NCI-H1436 treated with DMSO at 0.1 percent for 48 hours (cell line): ENCODE results near the gene GTF2H4.

Experiments used
- DNase-seq: peaks from one replicate; lab custom pipeline; 2025; lab: John Stamatoyannopoulos, UW

GTF2H4 gene

GRCh38 chr6:30882759-30883684 lies 25.0 kb upstream of the GTF2H4 start:
- DNase-seq, result no peak

GRCh38 chr6:30883685-30884520 lies 24.1 kb upstream of the GTF2H4 start, which contains the start of gene DDR1:
Gene DDR1 (plus strand): TSS chr6:30884519. CDS start chr6:30888730, 4,211 bp downstream.
- no peak for DNase-seq

GRCh38 chr6:30884521-30885480 lies 23.2 kb upstream of the GTF2H4 start:
- DNase-seq, result no peak

GRCh38 chr6:30885481-30885998 lies 22.5 kb upstream of the GTF2H4 start:
- DNase-seq, result no peak

GRCh38 chr6:30885999-30886896 lies 21.8 kb upstream of the GTF2H4 start:
- DNase-seq, result peak; percentile 54

GRCh38 chr6:30886897-30887255 lies 21.1 kb upstream of the GTF2H4 start:
- DNase-seq, result no peak

- DNase-seq, result no peak
Measured at GRCh38 chr6:30887901-30888815, 19.8 kb upstream of the GTF2H4 start.

- no peak for DNase-seq
Measured at GRCh38 chr6:30888816-30889495, 19.1 kb upstream of the GTF2H4 start.

GRCh38 chr6:30889496-30889885 lies 18.5 kb upstream of the GTF2H4 start:
- DNase-seq, result no peak

GRCh38 chr6:30889921-30890645 lies 17.9 kb upstream of the GTF2H4 start:
- DNase-seq, result no peak

- DNase-seq, result no peak
Measured at GRCh38 chr6:30890646-30891449, 17.2 kb upstream of the GTF2H4 start.

- DNase-seq, result no peak
Measured at GRCh38 chr6:30891450-30891723, 16.6 kb upstream of the GTF2H4 start.

GRCh38 chr6:30891816-30892538 lies 16.0 kb upstream of the GTF2H4 start:
- no peak for DNase-seq

- DNase-seq, result no peak
Measured at GRCh38 chr6:30893001-30893591, 14.9 kb upstream of the GTF2H4 start.

- no peak for DNase-seq
Measured at GRCh38 chr6:30893666-30894065, 14.3 kb upstream of the GTF2H4 start.

GRCh38 chr6:30894381-30894780 lies 13.6 kb upstream of the GTF2H4 start:
- DNase-seq, result no peak
